Mucosa of descending colon (tissue), 3 donors: Measurements from ENCODE around the gene PARP12. TPM values are rescaled to one million over a fixed set of nuclear protein-coding genes. Genes with fewer than 3 reads are reported as not detected.

Experiments used
- ATAC-seq: fragments of 200-7000 bp; cut with Tn5 transposase; one replicate; pipeline ENCODE4 v1.9.1; 2020; ENCODE audit warnings: mild to moderate bottlenecking, moderate library complexity
- DNase-seq, 3 donors: peaks; one replicate each; pipeline ENCODE4 v3.0.0-alpha.2; 2020
- H3K36me3 ChIP-seq: fragments of 200-600 bp; one replicate; pipeline ENCODE4 v1.8.0; 2021; ENCODE audit warnings: low read depth, mild to moderate bottlenecking
- H3K4me1 ChIP-seq: fragments of 200-600 bp; one replicate; pipeline ENCODE4 v1.8.0; 2021; ENCODE audit warnings: low read depth, mild to moderate bottlenecking
- H3K4me3 ChIP-seq: fragments of 200-600 bp; one replicate; pipeline ENCODE4 v1.8.0; 2021; ENCODE audit warnings: mild to moderate bottlenecking
- H3K9me3 ChIP-seq: fragments of 200-600 bp; one replicate; pipeline ENCODE4 v1.8.0; 2021; ENCODE audit warnings: mild to moderate bottlenecking
- CTCF ChIP-seq: fragments of 200-600 bp; IDR thresholded peaks from one replicate; pipeline ENCODE4 v1.8.0; 2022; ENCODE audit warnings: antibody characterized with exemption, mild to moderate bottlenecking
- intact Hi-C, 2 donors: fragments of 100-400 bp; cut with DNase I in 1 of 2; cut with micrococcal nuclease in 1 of 2; formaldehyde crosslinking; loops; one replicate each; pipeline versions ENCODE4 v1.11.0 to v1.11.1; 2022; cut with DNase I, micrococcal nuclease
- total RNA-seq, 3 donors: library from RNA; stranded (reverse); fragmentation: NEBNext Ultra II Directional in 2 of 3; extraction: Animal tissue kit (Norgen Biotek cat#: 25700) in 2 of 3; gene quantifications; one replicate each; pipeline versions ENCODE4 v1.2.1 to v1.2.4, GENCODE V29; 2021 to 2023
- donor health status: DM: no; HTN: no; CAD: no; lungs with moderate emphysema.
- donor health status: DM: no; HTN: no; CAD: no.
- donor health status: DM: no; HTN: yes; CAD: no.

Gene PARP12
- total RNA-seq, 3 donors from 2014 or later, result 55.7 to 77.0 (median 61.8) TPM

GRCh38 chr7:140079121-140079536, 16.4 kb upstream of the PARP12 start:
- no peaks in the 10 kb centered on the region for H3K9me3 ChIP-seq
- H3K4me1 ChIP-seq, result peaks cover 12% of the 10 kb centered on the region
- TF ChIP-seq CTCF, result no peak
- no peak overlapping the region for H3K4me3 ChIP-seq
- intact Hi-C loops, result no loop called here
- peak; percentile 51 for ATAC-seq
- H3K36me3 ChIP-seq, result no peaks in the 10 kb centered on the region
- no peak for DNase-seq

- DNase-seq, result no peak
- ATAC-seq, result no peak
Measured at GRCh38 chr7:140078392-140078791, 15.6 kb upstream of the PARP12 start.

GRCh38 chr7:140074780-140075179, 12.0 kb upstream of the PARP12 start:
- ATAC-seq (no peak), DNase-seq (no peak)
- Histone ChIP-seq H3K4me1 (peaks cover under 1% of the 10 kb centered on the region), H3K9me3 (no peaks in the 10 kb centered on the region), H3K4me3 (no peak overlapping the region), H3K36me3 (no peaks in the 10 kb centered on the region)
- intact Hi-C loops, result no loop called here
- TF ChIP-seq CTCF, result no peak

More at GRCh38 chr7:140078392-140078791, 15.6 kb upstream of the PARP12 start:
- Histone ChIP-seq H3K4me1 (peaks cover 12% of the 10 kb centered on the region), H3K4me3 (no peak overlapping the region), H3K36me3 (no peaks in the 10 kb centered on the region), H3K9me3 (no peaks in the 10 kb centered on the region)
- intact Hi-C loops, result no loop called here
- no peak for TF ChIP-seq CTCF

DNA sequence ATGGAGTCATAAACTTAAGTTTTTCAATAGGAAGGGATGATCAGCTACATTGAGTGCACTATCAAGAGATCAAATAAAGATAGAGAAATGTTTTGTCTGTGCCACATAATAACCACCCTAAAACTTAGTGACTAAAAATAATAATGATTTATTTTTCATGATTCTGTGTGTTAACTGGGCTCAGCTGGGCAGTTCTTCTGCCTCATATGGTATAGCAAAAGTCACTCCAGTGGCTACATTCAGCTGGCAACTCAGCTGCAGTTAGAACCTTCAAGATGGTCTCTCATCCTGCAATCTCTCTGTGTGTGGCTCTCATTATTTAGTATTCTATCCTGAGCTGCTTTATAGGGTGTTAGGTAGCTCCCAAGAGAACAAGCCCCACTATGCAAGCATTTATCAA, 7.8 kb upstream of the PARP12 start:
- Histone ChIP-seq H3K4me3 (no peak overlapping the region), H3K36me3 (no peaks in the 10 kb centered on the region), H3K4me1 (no peaks in the 10 kb centered on the region), H3K9me3 (peaks cover 19% of the 10 kb centered on the region)
- DNase-seq, result no peak
- ATAC-seq, result no peak
- no peak for TF ChIP-seq CTCF
- intact Hi-C loops, result no loop called here

GRCh38 chr7:140069298-140069949, 6.7 kb upstream of the PARP12 start:
- Histone ChIP-seq H3K9me3 (peaks cover 19% of the 10 kb centered on the region), H3K4me3 (no peak overlapping the region), H3K4me1 (no peaks in the 10 kb centered on the region), H3K36me3 (no peaks in the 10 kb centered on the region)
- no peak for TF ChIP-seq CTCF
- DNase-seq, result no peak
- ATAC-seq, result no peak
- intact Hi-C loops, result no loop called here

GRCh38 chr7:140068033-140068432, 5.3 kb upstream of the PARP12 start:
- ATAC-seq (no peak), DNase-seq (no peak)
- no peaks in the 10 kb centered on the region for H3K4me1 ChIP-seq
- TF ChIP-seq CTCF, result no peak
- peaks cover 19% of the 10 kb centered on the region for H3K9me3 ChIP-seq
- intact Hi-C loops, result no loop called here
- H3K36me3 ChIP-seq, result no peaks in the 10 kb centered on the region
- H3K4me3 ChIP-seq, result no peak overlapping the region
